Activated CD4-positive, CD25-positive, alpha-beta regulatory T cell treated with anti-CD3 and anti-CD28 coated beads, Interleukin-2, amount 50 U/mL, for 16 hours (primary cell): Measurements from ENCODE around the gene ACOT7.

Source experiments
- DNase-seq: peaks from one replicate; pipeline ENCODE4 v3.0.0-alpha.2; 2020; ENCODE audit warnings: low read depth, low spot score

ACOT7 gene

DNA sequence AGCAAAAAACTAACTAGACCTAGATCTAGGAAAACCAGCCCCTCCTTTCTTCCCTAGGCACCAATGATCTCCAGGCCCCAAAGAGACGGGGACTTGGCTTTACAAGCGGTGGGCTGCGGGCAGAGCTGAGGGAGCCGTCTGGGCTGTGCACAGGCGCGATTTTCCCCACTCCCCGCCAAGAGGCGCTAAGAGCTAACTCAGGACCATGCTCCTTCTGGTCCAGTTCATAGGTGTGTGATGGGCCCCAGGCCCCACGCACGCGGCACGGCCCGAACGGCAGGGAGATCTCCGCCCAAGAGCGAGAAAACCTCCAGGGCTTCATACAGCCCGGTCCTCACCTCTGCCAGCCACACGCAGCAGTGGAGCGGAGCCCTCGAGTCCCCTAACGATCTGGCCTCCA is 125.2 kb downstream of the ACOT7 start:
- no peak for DNase-seq

DNA sequence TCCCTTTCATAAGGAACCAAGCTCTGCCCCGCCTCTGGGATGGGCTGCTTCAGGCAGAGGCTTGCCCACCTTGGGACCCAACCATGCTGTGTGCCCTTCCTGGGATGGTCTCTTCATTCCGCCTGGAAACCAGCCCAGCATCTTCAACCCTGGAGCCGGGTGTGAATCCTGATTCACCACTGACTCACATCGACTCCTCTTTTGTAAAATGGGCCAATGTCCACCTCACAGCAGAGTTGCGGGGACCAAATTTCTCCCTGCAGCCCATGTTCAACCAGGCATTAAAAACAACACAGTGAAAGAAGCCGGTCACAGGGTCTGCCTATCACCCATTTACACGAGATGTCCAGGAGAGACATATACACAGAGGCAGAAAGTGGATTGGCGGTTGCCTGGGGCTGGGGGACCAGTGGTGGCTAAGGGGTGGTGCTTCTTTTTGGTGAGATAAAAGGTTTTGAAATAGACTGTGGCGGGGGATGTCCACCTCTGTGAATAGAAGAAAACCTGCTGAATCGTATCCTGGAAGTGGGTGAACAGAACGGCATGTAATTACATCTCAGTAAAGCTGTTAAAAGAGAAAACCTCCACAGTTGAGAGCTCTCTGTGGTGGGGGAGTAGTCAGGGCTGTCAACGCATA is 125.8 kb downstream of the ACOT7 start:
- no peak for DNase-seq

DNA sequence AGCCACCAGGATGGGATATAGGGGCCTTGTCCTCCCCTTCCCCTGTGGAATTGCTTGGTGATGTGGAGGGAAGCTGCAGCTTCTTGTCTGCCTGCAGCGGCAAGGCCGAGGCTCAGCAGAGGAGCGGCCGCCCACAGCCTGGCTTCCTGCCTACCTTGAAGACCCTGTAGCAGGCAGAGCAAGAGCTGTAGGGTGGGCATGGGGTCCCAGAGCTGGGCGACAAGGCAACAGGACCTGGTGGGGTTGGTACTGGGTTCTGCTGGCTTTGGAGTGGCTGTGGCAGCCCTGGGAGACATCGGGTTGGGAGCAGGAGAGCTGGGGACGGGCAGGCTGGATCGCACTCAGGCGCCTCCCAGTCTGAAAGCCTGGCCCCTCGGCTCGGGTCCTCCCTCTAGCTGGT is 126.9 kb downstream of the ACOT7 start:
- DNase-seq, result no peak

DNA sequence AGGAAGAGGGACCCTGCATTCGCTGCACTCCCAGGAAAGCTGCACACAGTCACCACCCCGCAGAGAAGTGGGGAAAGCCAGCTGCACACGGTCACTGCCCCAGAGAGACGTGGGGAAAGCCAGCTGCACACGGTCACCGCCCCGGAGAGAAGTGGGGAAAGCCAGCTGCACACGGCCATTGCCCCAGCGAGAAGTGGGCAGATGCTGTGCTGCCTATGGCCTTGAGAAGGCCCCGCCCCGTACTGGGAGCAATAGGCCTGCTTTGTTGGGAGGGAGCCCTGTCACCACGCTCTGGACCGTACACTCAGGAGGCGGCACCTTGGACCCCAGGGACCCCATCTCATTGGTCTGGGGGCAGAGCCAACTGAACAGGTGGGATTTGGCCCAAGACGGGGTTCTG is 128.4 kb downstream of the ACOT7 start:
- DNase-seq, result no peak

DNA sequence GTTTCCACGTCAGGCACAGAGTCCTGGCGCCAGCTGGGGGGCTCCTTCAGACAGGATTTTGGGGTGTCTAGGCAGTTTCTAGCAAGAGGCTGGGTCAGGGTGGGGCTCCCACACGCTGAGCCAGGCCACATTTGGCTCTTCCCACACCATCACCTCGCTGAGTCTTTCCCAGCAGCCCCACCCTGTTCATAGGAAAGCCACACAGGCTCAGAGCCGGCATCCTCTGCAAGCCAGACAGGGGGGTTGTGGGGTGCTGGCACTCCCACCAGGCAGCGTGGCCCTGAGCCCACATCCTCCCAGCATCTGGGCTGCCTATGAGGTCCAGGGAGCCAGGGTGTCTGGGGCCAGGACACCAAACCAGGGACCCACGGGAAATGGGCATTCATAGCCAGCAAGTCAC is 129.9 kb downstream of the ACOT7 start:
- DNase-seq, result no peak

DNA sequence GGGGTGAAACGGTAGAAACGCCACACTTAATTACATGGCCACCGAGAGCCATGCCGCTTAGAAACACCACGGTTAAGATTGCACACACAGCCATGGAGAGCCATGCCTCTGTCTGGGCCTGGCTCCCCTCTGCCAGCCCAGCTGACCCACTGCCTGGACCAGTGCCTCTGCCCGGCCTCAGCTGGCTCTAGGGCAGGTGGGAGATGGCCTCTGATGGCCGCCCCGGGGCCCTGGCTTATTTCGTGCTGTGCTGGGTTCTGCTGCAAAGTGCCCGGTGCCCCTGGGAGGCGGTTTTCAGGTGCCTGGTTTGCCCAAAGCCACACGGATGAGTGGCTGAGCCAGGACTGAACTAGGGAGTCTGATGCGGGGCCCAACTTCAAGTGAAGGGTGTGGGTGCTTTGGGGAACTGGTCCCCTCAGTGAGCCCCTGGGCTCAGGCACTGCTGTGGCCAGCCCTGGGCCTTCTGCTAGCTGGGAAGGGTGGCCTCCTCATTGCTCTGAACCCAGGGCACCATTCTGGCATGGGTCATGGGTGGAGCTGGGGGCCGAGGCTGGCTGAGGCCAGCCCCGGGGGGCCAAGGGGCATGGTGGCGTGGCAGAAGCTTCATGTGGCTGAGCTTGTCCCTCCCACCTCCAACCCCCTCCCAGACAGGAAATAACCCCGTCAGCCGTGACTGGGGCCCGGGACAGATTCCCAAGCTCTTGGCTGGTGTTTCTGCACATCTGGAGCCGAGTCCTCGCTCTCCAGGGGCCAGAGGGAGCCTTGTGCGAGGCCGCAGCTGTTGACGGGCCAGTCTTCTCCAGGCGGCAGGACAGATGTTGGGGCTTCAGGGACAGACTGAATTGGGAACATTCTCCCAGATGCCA is 130.8 kb downstream of the ACOT7 start:
- no peak for DNase-seq

DNA sequence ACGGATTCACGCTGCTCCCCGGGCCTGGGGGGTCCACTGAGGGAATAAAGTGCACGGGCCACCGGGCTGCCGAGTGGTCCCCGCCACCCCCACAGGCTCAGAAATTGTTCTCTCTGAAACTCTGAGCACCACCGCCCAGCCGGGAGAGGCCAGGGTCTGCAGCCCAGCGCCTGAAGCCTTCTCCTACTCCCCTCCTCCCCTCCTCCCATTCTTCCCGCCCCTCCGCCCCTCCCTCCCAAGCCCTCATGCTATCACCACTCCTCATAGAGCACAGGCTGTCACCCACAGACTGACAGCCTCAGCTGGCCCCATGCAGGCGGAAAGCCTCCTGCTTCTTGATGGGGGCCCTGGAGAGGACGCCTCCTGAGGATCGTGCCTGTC is 132.0 kb downstream of the ACOT7 start:
- DNase-seq, result no peak

DNA sequence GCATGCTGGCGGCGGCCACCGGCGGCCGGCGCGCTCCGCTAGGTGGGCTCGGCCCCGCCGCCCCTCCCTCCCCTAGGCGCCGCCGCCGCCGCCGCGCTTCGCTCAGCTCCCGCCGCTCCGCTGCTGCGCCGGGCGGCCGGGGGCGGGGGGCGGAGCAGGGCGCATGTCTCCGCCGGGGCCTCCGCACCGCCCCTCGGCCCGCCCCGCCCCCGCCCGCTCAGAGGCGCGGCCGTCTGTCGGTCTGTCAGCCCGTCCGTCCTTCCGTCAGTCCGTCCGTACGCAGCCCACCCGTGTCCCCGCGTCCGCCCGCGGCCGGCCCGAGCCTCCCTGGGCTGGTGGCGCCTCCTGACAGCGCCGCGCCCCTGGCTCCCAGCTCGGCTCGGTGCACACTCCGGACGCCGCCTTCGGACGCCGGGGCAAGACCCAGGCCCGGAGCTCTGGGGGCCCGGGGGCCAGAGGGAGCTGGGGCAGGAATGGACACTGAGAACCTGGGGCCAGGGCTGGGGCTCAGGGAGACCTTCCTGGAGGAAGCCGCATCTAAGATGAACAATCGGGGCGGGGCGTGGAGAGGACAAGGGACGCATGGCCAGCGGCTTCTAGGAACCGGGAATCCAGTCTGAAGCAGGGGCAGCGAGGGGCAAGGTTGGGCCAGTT is 132.5 kb downstream of the ACOT7 start, which contains the start of gene GPR153:
Gene GPR153, minus strand, starts transcription at position 138 of the 654 bp plus-strand sequence. CDS start 6,193 bp downstream, outside the sequence.
- DNase-seq, result no peak

DNA sequence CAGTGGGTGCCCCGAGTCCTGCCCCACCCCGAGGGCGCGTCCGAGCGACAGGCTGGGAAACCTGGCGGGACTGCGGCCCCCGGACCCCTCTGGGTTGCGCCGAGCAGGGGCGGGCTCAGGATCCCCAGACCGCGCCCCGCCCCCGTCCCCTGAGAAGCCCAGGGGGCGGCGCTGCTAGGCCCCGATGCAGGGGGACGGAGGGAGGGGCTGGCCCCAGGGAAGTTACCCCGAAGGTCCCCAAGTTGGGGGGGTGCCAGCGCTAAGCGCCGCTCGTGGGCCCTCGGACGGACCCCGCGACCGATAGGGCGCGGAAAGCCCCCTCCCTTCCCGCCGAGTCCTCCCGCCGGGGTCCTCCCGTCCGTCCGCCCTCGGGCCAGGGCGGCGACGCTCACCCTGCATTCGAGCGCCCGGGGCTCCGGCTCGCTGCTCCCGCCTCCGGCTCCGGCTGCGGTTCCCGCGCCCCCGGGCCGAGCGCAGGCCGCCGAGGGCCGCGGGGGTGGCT is 133.1 kb downstream of the ACOT7 start:
- no peak for DNase-seq

DNA sequence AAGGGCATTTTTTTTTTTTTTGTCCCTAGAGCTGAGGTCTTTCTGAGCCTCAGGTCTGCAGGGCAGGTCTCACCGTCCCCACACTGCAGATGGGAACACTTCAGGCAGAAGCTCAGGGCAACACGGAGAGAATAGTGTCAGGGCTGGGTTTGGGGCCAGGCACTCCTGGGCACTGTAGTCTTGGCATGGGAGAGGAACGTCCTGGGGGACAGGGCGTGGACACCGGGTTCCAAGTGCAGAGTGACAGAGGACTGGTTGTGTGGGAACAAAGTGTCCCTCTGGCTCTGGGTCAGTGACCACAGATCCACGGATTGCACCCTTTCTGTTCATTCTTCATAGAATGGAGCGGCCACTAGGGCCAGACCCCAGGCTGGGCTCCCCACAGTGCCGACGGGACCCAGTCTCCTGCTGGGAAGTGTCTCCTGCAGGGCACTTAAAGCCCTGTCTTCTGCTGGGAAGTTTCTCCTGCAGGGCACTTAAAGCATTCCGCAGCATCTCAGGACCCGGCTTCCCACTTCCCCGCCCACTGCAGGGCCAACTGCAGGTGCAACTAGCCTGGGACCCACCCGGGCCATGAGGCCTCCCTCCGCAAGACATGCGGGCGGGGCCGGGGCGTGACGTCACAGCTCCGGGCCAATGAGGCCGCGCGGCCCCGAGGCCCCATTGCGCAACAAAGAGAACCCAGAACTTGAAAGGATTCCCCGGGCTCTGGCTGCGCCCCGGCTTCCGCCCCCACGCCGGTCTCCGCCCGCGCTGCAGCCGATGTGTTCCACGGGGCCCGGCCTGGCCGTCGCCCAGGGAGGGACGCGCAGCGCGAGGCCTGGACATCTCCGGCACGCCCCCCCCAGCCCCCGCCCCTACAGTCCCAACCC is 133.8 kb downstream of the ACOT7 start:
- DNase-seq, result peak; percentile 31

DNA sequence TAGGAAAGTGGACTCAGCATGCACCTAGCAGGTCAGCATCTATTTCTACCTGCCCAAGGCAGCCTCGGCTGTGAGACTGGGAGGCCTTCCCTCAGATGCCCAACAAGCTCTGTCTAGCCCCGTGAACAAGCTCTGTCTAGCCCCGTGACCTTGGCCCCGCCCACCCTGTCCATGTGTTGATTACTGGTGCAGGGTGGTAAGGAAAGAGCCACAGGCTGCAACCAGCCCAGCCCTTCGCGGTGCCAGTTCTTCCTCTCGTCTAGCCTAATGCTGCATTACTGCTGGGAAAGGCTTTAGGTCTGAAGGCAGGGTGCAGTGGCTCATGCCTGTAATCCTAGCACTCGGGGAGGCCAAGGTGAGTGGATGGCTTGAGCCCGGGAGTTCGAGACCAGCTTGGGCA is 134.9 kb downstream of the ACOT7 start:
- DNase-seq, result no peak

DNA sequence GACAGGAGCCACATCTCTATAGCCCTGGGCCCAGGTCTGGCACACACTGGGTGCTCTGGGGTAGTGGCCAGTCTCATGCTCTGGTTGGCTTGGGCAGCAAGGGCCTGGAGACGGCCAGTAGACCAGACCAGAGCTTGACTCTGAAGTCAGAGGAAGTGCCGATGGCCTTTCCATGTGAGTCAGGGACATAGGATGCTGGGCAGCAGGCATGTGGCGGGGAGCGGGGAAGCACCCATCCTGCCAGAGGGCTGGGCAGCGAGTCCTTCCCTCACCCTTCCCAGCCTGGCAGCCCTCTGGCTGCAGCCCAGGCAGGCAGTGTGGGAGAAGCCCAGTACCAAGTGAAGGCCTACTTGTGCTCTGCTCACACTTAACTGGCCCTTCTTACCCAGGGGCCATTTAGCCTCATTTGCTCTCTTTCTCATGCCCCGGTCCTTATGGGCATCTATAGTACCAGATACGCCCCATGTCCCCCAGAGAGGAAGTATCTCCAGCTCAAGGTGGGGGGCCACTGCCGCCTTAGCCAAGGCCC is 136.0 kb downstream of the ACOT7 start:
- DNase-seq, result no peak

DNA sequence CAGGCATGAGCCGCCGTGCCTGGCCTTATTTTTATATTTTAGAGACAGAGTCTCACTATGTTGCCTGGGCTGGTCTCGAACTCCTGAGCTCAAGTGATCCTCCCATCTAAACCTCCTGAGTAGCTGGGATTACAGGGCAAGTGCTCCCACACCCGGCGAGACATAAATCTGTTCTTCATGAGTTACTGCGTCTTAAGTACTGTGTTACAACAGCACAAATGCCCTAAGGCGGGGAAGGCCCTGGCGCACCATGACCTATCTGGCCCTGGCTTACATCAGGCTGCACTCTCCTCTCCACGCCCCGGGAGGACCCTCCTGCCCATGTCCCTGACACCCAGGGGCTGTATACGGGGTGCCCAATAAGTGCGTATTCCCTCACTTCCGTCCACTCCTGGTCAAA is 136.9 kb downstream of the ACOT7 start:
- no peak for DNase-seq

DNA sequence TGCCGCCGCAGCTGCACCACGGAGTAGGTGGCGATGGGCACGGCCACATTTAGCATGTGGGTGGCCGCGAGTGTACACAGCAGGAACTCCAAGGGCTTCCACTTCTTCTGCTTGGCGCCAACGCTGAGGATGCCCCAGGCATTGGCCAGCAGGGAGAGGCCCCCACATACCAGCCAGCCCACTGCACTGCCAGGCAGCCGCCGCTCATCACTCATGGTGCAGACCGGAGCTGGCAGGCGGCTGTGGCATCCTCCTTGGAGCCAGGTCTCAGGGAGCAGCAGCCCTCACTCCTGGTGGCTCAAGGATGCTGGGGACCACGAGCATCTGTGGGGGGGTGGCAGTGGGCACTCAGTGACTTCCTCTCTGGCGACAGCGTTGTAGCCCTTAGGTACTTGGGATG is 138.9 kb downstream of the ACOT7 start:
- DNase-seq, result no peak

DNA sequence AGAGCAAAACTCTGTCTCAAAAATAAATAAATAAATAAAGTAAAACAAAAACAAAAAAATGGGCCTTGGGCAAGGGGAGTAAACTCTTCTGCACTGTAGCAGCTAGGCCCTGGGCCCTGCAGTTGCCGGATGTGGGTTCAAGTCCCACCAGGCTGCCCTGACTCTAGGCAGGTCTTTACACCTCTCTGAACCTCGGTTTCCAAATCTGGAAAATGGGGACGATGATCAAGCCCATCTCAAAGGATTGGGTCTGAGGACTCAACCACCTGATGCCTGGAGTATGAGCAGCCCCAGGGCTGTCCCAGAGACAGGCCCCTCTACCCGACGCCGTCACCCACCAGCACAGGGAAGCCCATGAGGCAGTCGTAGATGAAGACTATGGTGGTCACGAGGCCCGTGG is 140.2 kb downstream of the ACOT7 start:
- DNase-seq, result no peak

DNA sequence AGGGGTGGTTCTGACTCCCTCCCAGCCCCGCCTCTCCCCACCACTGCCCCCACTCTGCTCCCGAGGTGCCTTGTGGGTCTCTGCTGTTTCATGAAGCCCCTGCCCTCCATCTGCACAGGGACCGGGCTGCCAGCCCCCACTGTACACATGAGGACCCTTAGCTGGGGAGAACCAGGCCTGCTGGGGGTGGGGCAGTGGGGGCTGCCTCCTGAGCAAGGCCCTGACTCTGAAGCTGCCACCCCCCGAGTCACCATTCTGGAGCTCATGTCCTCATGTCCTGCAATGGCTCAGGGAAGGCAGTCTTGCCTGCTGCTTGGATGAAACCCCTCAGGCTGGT is 141.2 kb downstream of the ACOT7 start:
- no peak for DNase-seq

DNA sequence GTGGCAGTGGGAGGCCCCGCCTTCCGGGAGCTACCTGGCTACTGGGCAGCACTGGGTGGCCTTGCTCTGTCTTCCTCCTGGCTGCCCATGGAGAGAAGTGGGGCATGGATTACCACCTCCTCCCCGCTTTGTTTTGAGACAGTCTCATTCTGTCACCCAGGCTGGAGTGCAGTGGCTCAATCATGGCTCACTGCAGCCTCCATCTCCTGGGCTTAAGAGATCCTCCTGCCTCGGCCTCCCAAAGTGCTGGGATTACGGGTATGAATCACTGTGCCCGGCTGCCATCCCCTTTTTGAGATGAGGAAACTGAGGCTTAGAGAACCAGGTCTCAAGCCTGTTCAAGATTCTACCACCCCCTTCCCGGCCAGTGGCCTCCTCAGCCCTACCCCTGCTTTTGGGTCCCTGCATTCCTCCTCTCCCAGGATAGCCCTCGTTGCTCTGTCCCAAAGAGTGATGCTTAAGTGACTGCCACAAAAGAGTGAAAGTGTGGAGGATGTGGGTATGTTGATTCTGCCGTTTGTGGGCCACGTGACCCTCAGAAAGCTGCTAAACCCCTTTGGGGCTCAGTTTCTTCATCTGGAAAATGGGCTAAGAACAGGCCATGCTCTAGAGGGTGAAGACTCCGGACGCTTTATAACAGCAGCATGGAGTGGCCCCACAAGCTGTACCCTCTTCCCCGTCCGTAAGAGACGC is 141.7 kb downstream of the ACOT7 start:
- DNase-seq, result no peak

DNA sequence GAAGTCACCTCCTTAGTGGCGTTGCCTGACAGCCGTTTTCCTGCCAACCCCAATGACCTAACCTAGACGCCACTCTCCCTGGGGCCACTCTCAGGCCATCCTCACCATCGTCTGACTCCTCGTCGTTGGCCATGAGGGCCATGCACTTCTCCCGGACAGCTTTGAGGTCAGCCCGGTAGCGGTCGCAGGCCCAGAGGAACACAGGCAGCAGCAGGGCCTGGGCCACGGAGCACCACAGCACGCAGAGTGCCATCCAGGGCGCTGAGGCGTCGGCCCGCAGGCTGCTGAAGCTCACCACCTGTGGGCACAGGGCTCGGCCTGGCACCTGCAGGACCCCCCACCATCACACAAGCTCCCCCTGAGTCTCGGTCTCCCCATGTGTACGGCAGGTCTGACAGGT is 142.3 kb downstream of the ACOT7 start:
- DNase-seq, result no peak

DNA sequence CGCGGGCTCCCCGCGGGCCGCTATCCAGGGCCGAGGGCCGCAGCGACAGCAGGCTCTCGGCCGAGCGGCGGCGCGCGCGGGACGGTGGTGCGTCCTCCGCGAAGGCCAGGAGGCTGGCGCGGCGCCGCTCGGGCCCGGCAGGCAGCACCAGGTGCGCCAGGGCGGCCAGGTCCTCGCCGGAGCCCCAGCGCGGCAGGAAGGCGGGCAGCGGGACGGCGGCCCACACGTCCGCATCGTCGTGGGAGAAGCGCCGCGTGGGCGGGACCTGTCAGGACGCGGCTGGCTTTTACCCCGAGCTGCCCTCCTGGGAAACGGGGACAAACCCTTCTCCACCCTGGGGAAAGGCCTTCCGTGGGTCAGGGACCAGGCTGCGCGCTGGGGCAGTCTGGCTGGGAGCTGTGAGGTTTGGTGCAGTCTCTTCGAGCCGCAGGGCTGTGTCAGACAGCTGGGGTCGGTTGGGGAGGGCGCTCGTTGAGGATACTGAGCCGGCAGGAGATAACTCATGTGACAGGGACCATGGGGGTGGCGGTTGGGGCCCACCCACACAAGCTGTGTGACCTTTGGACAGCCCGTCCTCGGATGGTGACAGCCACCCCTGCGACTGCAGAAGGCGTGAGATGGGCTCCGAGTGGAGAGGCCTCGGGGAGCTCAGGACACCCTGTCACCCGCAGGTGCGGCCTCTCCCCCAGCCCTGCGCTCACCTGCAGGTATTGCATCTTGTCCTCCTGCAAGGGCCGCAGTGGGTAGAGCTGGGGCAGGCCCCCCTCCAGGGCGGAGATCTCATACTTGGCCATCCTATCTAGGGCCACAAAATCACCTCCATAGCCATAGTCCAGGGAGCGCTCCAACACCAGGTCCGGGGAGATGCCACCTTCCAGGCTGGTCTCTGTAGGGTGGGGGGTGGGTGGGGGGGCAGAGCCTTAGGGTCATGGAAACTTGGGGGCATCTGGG is 143.6 kb downstream of the ACOT7 start:
- no peak for DNase-seq
